ENCODE results near the gene IBTK. TPM values are rescaled to one million over a fixed set of nuclear protein-coding genes. Genes with fewer than 3 reads are reported as not detected.

The IBTK gene
- total RNA-seq, 2 donors from 2014 or later = 19.0 to 26.5 TPM

- Histone ChIP-seq H3K27ac (no peak overlapping the region), H3K4me1 (replicated peaks) (no peaks in the 10 kb centered on the region), H3K27me3 (replicated peaks; ENCODE audit: insufficient read depth) (no peaks in the 10 kb centered on the region), H3K4me3 (no peak overlapping the region), H3K9me3 (no peaks in the 10 kb centered on the region), H3K36me3 (no peaks in the 10 kb centered on the region)
- no peak for DNase-seq (ENCODE audit: low spot score)
- intact Hi-C loops (cut with DNase I) = no loop called here
- no peak for TF ChIP-seq POLR2A (IDR thresholded peaks at IDR 0.05)
- no peak for TF ChIP-seq POLR2AphosphoS5 (IDR thresholded peaks at IDR 0.05)
- TF ChIP-seq CTCF (IDR thresholded peaks at IDR 0.05) = no peak
- WGBS = 78% methylated on average over 2 of the region's 2 CpGs
Observed at GRCh38 chr6:82216549-82216948, 31.0 kb downstream of the IBTK start.

GRCh38 chr6:82211326-82211725 lies 36.2 kb downstream of the IBTK start:
- intact Hi-C loops (cut with DNase I) = no loop called here
- 92% methylated on average over 2 of the region's 2 CpGs for WGBS
- DNase-seq (ENCODE audit: low spot score) = no peak
- H3K27ac ChIP-seq = no peak overlapping the region
- H3K36me3 ChIP-seq = no peaks in the 10 kb centered on the region
- H3K4me1 ChIP-seq (replicated peaks) = no peaks in the 10 kb centered on the region
- H3K9me3 ChIP-seq = no peaks in the 10 kb centered on the region
- TF ChIP-seq POLR2A (IDR thresholded peaks at IDR 0.05) (no peak), CTCF (IDR thresholded peaks at IDR 0.05) (no peak), POLR2AphosphoS5 (IDR thresholded peaks at IDR 0.05) (no peak)
- H3K27me3 ChIP-seq (replicated peaks; ENCODE audit: insufficient read depth) = no peaks in the 10 kb centered on the region
- H3K4me3 ChIP-seq = no peak overlapping the region

DNA sequence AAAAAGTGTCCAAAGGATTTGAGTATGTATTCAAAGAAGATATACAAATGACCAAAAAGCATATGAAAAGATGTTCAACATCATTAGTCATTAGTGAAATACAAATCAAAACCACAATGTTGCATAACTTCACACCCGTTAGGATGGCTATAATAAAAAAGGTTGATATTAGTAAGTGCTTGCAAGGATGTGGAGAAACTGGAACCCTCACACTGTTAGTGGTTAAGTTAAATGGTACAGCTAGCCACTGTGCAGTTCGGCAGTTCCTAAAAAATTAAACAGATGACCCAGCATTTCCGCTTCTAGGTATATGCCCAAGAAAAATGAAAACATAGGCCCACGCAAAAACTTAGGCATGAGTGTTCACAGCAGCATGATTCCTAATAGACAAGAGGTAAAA lies 38.6 kb downstream of the IBTK start:
- H3K4me1 ChIP-seq (replicated peaks) = no peaks in the 10 kb centered on the region
- H3K36me3 ChIP-seq = no peaks in the 10 kb centered on the region
- DNase-seq (ENCODE audit: low spot score) = no peak
- 86% methylated on average over 4 of the region's 4 CpGs for WGBS
- no peak for TF ChIP-seq POLR2AphosphoS5 (IDR thresholded peaks at IDR 0.05)
- TF ChIP-seq POLR2A (IDR thresholded peaks at IDR 0.05) = no peak
- no peak for TF ChIP-seq CTCF (IDR thresholded peaks at IDR 0.05)
- H3K4me3 ChIP-seq = no peak overlapping the region
- no peaks in the 10 kb centered on the region for H3K9me3 ChIP-seq
- H3K27me3 ChIP-seq (replicated peaks; ENCODE audit: insufficient read depth) = no peaks in the 10 kb centered on the region
- intact Hi-C loops (cut with DNase I) = no loop called here
- H3K27ac ChIP-seq = no peak overlapping the region

DNA sequence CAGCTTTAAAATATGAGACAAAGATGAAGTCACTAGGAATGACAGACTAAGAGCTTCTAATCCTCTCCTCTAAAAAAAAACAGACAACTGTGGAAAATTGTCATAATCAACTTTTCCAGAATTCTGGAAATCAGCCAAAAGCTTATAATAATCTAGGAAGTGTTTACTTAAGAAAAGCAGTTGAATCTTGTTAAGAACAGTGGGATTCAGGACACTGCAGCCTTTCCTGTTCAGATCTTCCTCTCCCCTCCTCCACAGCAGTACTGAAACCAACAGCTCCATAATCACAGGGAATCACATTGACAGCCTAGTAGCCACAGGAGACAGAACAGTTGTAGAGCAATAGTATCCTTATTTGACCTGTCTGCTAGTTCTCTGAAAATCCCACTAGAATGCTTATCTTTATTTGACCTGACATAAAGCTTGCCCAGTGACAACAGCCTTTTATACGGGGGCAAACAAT lies 41.6 kb downstream of the IBTK start:
- no peak overlapping the region for H3K4me3 ChIP-seq
- no peak for DNase-seq (ENCODE audit: low spot score)
- no peaks in the 10 kb centered on the region for H3K9me3 ChIP-seq
- intact Hi-C loops (cut with DNase I) = no loop called here
- no peaks in the 10 kb centered on the region for H3K36me3 ChIP-seq
- H3K27ac ChIP-seq = no peak overlapping the region
- WGBS = 32% methylated on average over 1 of the region's 1 CpG
- no peak for TF ChIP-seq CTCF (IDR thresholded peaks at IDR 0.05)
- no peak for TF ChIP-seq POLR2AphosphoS5 (IDR thresholded peaks at IDR 0.05)
- no peak for TF ChIP-seq POLR2A (IDR thresholded peaks at IDR 0.05)
- no peaks in the 10 kb centered on the region for H3K4me1 ChIP-seq (replicated peaks)
- H3K27me3 ChIP-seq (replicated peaks; ENCODE audit: insufficient read depth) = no peaks in the 10 kb centered on the region

- H3K9me3 ChIP-seq = no peaks in the 10 kb centered on the region
- no peaks in the 10 kb centered on the region for H3K36me3 ChIP-seq
- no peaks in the 10 kb centered on the region for H3K27me3 ChIP-seq (replicated peaks; ENCODE audit: insufficient read depth)
- no peak overlapping the region for H3K27ac ChIP-seq
- intact Hi-C loops (cut with DNase I) = no loop called here
- no peak for DNase-seq (ENCODE audit: low spot score)
- no peaks in the 10 kb centered on the region for H3K4me1 ChIP-seq (replicated peaks)
- no peak overlapping the region for H3K4me3 ChIP-seq
- TF ChIP-seq POLR2A (IDR thresholded peaks at IDR 0.05) = no peak
- TF ChIP-seq CTCF (IDR thresholded peaks at IDR 0.05) = no peak
- no peak for TF ChIP-seq POLR2AphosphoS5 (IDR thresholded peaks at IDR 0.05)
Observed at GRCh38 chr6:82204020-82204419, 43.5 kb downstream of the IBTK start.

Measured in prostate gland (tissue), 2 donors.